GM18861 (cell line): ENCODE data around the gene EDEM3.
A peak's percentile ranks its signal among the peaks of the same experiment; 100 is the strongest.
"Not testable (repeated sequence)": the region's sequence is repeated elsewhere in the genome, so short reads cannot be mapped to it uniquely, and the experiment has no call there.

Source experiments
- ATAC-seq: cut with Tn5 transposase; IDR thresholded peaks from one replicate; pipeline ENCODE4 v1.9.1; 2021; ENCODE audit not compliant: unreplicated experiment

The EDEM3 gene

GRCh38 chr1:184769241-184769640 lies 14.6 kb upstream of the EDEM3 start:
- no peak for ATAC-seq

DNA sequence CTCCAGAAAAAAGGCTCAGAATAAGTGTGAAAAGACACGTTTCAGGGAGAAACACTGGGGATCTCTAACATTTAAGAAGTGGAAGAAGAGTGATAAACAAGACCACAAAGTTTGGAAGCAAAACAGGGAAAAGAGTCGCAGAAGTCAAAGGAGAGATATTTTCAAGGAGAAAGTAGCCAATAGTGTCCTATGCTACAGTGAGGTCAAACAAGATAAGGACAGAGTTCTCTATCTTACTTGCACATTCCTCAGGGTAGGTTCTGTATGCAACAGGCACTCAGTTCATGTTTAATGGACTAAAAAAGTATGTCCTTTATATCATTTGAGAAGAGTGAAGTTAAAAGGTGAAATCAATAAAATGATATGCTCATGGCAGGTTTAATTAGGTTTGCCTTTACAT lies 13.8 kb upstream of the EDEM3 start:
- ATAC-seq: no peak

GRCh38 chr1:184767591-184767990 lies 12.9 kb upstream of the EDEM3 start:
- ATAC-seq: no peak

GRCh38 chr1:184764483-184764882 lies 9.8 kb upstream of the EDEM3 start:
- ATAC-seq: no peak

DNA sequence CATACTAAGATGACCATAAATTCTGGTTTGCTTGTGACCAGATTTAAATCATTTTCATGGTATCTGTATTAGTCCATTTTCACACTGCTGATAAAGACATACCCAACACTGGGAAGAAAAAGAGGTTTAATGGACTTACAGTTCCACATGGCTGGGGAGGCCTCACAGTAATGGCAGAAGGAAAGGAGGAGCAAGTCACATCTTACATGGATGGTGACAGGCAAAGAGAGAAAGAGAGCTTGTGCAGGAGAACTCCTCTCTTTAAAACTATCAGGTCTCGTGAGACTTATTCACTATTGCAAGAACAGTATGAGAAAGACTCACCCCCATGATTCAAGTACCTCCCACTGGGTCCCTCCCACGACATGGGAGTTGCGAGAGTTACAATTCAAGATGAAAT lies 8.9 kb upstream of the EDEM3 start:
- not testable (repeated sequence) for ATAC-seq

GRCh38 chr1:184761969-184762485 lies 7.4 kb upstream of the EDEM3 start:
- ATAC-seq: no peak

- ATAC-seq: no peak
Observed at GRCh38 chr1:184759651-184760050, 5.0 kb upstream of the EDEM3 start.

DNA sequence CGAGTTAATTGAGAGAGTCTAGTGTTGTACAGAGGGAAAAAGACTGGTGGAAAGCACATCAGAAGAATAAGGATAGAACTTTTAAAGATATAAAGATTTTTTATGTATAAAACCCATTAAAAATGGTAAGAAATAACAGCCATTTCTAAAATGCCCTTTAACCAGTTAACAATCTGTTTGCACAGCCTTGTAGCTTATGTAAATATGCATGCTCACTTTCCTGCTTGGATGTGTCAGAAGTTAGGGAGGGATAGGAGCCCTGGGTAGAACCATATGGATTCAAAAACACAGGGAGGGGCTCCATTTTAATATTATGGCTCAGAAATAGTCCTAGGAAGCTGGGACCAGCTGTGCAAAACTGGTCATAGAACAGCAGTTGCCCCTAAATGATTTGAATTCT lies 4.5 kb upstream of the EDEM3 start:
- ATAC-seq: no peak

- ATAC-seq: no peak
Observed at GRCh38 chr1:184757891-184758290, 3.2 kb upstream of the EDEM3 start.

- ATAC-seq: no peak
Observed at GRCh38 chr1:184757406-184757805, 2.7 kb upstream of the EDEM3 start.

- ATAC-seq: peak; percentile 2
Observed at GRCh38 chr1:184755226-184756065, 788 bp upstream of the EDEM3 start.

DNA sequence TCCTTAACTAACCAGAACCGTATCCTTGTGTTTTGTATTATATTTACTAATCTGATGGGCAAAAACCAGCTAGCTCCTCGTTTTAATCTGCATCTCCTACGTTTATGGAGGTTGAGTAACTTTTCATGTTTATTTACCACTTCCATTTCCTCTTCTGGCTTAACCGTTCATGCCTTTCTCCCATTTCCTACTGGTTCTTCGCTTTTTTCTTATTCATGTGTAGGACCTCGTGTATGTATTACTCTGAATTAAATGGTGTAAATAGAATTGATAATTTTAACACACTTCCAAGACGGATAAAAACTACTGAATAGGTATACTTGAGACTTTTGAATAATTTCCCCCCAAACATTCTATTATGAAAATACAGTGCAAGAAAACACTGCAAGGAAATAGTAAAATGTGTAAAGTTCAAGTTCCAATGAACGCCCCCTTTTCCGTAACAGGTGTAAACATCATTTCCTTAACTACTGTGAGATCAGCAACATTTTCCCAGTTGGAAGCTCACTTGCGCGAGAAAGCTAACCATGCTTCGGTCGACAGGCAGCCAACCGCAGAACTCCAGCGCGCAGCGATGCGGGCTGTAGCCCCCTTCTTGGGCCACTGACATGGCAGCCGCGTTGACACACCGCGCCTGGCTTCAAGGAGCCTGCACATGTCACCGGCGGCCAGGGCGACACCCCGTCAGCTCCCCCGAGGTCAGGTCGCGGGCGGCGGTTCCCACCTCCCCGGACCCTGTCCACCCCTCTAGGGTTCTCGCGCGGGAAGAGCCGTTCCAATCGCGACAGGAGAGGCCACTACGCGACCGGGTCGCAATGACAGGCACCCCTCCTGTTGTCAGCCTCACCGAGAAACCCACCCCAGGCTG lies 816 bp downstream of the EDEM3 start:
- ATAC-seq: peak; percentile 2

GRCh38 chr1:184753117-184753516 lies 1.5 kb downstream of the EDEM3 start:
- no peak for ATAC-seq

DNA sequence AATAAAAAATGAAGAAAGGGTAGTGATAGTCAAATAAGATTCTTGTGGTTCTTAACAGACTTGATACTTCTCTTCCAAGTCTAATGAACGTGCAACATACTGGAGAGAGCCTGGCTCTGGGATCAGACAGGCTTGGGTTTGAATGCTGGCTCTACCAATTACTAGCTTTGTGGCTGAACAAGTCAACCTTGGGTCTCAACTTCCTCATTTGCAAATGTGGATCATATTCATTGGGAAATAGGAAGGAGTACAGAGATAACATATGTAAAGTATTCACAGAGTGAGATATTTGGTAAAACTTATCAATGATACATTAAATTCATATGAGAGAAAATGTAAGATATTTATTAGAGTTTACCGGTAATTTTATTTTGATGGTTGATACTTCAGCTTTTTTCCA lies 2.0 kb downstream of the EDEM3 start:
- ATAC-seq: no peak

GRCh38 chr1:184748740-184749139 lies 5.9 kb downstream of the EDEM3 start:
- ATAC-seq: no peak

- peak; percentile 80 for ATAC-seq
Observed at GRCh38 chr1:184747089-184747955, 7.3 kb downstream of the EDEM3 start.

GRCh38 chr1:184745929-184746638 lies 8.6 kb downstream of the EDEM3 start:
- ATAC-seq: no peak

DNA sequence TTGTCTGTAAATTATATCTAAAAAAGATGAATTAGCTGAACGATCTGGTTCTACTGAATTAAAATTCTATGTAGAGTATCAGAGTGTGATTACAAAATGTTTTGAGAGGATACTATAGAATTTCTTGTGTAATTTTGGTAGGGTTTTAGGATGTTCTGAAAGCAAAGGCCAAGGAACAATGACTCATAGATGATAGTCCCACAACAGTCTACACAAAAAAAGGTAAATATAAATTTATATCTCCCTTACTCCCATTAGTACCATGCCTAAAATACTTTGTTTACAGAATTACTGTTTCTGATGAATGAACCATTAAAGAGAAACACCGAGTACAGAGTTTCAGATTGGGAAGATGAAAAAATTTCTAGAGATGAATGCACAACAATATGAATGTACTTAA lies 9.5 kb downstream of the EDEM3 start:
- no peak for ATAC-seq

DNA sequence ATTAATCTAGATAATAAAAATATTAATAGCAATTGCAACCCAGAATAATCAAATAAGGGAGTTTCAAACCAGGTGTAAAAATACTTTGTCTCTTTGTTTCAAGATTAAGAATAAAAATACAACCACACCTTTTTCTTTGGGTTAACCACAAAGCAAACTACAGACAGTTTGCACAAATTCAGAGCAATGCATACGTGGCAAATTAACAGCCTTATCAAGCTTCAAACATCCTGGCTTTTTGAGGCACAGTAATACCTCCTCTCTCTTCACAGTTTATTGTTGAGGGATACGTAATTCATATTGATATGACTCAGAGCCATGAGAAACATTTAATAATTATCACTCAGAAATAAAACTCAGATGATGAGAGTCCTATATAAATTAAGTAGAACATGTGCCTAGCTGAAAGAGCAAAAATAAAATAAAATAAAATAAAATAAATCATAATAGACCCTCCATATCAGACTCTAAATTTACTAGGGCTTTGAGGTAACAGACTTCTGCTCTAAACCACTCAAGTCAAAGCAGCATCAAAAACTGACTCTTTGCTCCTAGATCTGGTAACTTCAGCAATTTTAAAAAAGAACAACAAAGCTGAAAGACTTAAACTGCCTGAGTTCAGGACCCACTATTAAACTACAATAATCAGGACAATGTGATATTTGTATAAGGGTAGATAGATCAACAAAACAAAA lies 11.4 kb downstream of the EDEM3 start:
- ATAC-seq: peak; percentile 36

- ATAC-seq: no peak
Observed at GRCh38 chr1:184740344-184740743, 14.3 kb downstream of the EDEM3 start.
